GM23248 (cell line): Measurements from ENCODE around the gene MAGEB3.

Experiments
- EZH2 ChIP-seq: fragments of 200-600 bp; sonication (generic); IDR thresholded peaks from 2 replicates; pipeline ENCODE4 v1.6.1; 2018; ENCODE audit warnings: antibody characterized with exemption, mild to moderate bottlenecking; ENCODE audit not compliant: insufficient read depth, poor library complexity, severe bottlenecking
- EZH2phosphoT487 ChIP-seq: fragments of 200-600 bp; sonication (generic); IDR thresholded peaks from 2 replicates; pipeline ENCODE4 v1.6.1; 2018; ENCODE audit warnings: antibody characterized with exemption, moderate library complexity, mild to moderate bottlenecking, low read depth; ENCODE audit not compliant: insufficient read depth

DNA sequence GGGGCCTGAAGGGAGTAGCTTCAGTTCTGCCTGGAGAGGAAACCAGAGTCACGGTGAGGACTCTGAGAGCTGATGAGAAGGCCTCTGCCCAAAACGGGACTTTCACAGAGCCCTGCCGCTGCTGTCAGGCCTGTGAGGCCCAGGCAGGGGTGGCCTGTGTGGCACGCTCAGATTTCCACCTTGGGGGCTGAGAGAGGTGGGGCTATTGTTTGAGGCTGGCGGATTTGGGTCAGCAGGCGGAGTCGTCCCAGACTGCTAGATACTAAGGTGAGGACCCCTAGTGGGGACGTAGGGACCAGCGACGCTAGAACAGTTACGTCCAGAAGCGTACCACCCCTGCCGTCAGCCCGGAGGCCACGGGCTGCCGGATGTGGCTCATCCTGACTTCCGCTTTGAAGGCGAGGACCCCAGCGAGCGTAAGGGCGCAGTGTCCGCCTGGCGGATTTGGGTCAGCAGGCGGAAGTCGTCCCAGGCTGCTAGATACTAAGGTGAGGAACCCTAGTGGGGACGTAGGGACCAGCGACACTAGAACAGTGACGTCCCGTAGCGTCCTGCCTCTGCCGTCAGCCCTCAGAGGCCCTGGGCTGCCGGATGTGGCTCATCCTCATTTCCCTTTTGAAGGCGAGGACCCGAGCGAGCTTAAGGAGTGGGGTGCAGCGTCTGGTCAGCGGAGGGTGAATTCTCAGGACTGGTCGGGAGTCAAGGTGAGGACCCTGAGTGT, 16.5 kb downstream of the MAGEB3 start, which contains the start of gene MAGEB1:
- no peak for TF ChIP-seq EZH2
- TF ChIP-seq EZH2phosphoT487: no peak
